Glomerular endothelial cell (primary cell): ENCODE measurements around the gene CELF5. TPM values are rescaled to one million over a fixed set of nuclear protein-coding genes. Genes with fewer than 3 reads are reported as not detected.

Experiments used
- DNase-seq: peaks from one replicate; pipeline ENCODE4 v3.0.0-alpha.2; 2011; ENCODE audit warnings: low read depth, low spot score; ENCODE audit errors: extremely low read depth
- total RNA-seq: library from RNA; depleted of rRNA; stranded (reverse); fragments of >200 nt; gene quantifications from 2 replicates; pipeline ENCODE4 v1.2.3, GENCODE V29; 2015

CELF5 gene
- total RNA-seq, 1 donor from 2014 or later, result 0.41 TPM

GRCh38 chr19:3236272-3236671 lies 11.8 kb downstream of the CELF5 start:
- DNase-seq, result no peak

DNA sequence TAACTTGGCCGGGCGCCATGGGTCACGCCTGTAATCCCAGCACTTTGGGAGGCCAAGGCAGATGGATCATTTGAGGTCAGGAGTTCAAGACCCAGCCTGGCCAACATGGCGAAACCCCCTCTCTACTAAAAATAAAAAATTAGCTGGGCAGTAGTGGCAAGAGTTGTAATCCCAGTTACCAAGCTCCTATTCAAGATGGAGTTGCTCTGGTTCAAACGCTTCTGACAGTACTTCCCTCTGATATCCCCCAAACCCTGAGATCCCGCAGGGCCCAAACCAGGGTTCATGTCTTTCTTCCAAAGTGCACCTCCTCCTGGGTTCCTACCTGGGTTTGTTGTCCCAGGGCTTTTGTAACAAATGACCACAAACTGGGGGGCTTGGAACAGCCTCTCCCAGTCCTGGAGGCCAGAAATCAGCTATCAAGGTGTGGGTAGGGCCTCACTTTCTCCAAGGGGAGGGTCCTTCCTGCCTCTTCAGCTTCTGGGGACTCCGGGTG lies 13.7 kb downstream of the CELF5 start:
- no peak for DNase-seq

GRCh38 chr19:3239367-3239766 lies 14.9 kb downstream of the CELF5 start:
- no peak for DNase-seq

DNA sequence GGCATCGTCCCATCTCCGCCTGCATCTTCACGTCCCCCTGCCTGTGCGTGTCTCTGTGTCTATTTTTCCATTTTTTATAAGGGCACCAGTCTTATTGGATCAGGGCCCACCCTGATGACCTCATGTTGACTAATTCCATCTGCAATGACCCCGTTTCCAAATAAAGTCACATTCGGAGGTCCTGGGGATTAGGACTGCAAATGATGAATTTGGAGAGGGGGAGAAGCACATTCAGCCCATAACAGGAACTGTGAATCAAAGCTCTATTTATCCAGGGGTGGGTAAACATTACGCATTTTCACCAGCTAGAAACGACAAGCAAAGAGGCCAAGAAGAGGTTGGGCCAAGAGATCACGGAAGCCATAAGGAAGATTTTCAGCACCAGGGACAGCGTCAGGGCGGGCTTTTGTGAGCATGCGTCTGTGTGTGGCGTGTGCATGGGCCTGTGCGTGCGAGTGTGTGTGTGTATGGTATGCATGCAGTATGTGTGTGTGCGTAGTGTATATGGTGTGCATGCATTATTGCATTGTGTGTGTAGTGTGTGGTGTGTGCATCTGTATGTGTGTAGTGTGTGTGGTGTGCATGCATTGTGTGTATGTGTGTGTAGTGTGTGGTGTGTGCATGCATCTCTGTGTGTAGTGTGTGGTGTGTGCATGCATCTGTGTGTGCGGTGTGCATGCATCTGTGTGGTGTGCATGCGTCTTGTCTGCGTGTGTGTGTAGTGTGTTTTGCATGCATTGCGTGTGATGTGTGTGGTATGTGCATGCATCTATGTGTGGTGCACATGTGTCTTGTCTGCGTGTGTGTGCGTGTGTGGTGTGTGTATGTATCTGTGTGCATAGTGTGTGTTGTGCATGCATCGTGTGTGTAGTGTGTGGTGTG lies 19.6 kb downstream of the CELF5 start:
- peak; percentile 12 for DNase-seq

GRCh38 chr19:3245050-3245449 lies 20.6 kb downstream of the CELF5 start:
- DNase-seq, result no peak

GRCh38 chr19:3248728-3249326 lies 24.4 kb downstream of the CELF5 start:
- DNase-seq, result no peak

- no peak for DNase-seq
These were observed 24.9 kb downstream of the CELF5 start for GRCh38 chr19:3249408-3249807.

- no peak for DNase-seq
These were observed 26.2 kb downstream of the CELF5 start for GRCh38 chr19:3250675-3251074.

DNA sequence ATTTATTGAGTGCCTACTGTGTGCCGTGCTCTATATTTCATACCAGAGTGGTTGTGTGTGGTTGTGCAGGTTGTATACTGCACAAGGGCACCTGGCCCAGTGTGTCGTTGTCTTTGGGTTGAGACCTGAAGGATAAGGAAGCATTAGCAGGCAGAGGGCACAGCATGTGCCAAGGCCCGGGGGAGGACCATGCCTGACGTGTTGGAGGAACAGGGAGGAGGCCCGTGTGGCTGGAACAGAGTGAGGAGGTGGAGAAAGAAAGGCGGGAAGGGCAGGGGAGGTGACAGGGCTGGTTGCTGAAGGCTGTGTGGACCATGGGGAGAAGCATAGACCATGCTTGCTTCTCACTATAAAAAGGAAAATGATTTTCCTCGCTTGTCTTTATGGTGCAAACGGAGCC lies 26.8 kb downstream of the CELF5 start:
- no peak for DNase-seq

DNA sequence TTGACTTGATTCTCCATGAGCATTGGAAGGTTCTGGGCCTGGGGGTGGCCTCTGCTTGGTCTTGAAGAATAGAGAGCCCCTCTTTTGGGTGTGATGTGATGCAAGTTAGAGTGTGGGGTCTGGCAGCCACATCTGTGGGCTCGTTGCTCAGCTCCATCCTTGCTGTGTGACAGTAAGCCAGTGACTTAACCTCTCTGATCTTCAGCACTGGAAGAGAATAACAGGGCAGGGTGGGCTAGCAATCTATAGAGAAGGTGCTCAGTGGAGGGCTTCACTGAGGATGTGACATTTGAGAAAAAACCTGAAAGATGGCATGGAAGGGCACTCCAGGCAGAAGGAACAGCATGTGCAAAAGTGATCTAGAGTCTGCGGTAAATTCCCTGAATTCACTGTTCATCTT lies 28.2 kb downstream of the CELF5 start:
- DNase-seq, result no peak

GRCh38 chr19:3253270-3253669 lies 28.8 kb downstream of the CELF5 start:
- DNase-seq, result no peak

DNA sequence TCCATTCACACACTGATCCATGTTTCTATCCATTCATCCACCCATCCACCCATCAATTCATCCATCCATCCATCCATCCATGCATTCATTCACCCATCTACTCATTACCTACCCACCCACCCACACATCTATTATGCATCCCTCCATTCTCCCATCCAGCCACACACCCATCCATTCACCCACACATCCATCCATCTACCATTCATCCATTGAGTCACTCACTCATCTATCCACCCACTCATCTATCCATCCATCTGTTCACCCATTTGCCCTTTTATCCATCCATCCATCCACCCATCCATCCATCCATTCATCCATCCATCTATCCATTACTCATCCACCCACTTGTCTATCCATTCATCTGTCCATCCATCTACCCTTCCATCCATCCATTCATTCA lies 30.1 kb downstream of the CELF5 start:
- no peak for DNase-seq

GRCh38 chr19:3257071-3257470 lies 32.6 kb downstream of the CELF5 start:
- DNase-seq, result no peak

- no peak for DNase-seq
These were observed 37.9 kb downstream of the CELF5 start for GRCh38 chr19:3262362-3262761.

GRCh38 chr19:3263866-3264265 lies 39.4 kb downstream of the CELF5 start:
- DNase-seq, result no peak

- no peak for DNase-seq
These were observed 41.0 kb downstream of the CELF5 start for GRCh38 chr19:3265432-3265831.

DNA sequence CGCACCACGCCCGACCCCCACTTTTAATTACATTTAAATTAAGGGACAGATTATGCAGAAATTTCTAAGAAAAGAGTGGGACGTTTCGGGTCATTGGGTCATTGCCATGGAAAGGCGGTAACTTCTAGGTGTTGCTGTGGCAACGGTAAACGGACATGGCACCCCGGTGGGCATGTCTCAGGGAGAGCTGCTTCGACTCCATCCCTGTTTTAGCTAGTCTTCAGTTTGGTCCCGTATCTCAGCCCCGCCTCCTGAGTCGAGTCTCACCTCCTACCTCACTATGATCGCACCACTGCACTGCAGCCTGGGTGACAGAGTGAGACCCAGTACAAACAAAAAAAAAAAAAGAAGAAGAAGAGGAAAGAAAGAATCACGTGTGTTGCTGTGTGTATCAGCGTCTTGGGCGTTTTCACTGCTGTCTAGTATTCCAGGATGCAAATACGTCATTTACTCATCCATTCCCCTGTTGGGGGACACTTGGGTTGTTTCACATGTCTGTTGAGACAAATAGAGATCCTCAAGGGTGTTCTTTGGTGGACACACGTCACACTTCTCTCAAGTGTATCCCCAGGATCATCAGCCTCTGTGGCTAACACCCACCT lies 41.7 kb downstream of the CELF5 start:
- no peak for DNase-seq

DNA sequence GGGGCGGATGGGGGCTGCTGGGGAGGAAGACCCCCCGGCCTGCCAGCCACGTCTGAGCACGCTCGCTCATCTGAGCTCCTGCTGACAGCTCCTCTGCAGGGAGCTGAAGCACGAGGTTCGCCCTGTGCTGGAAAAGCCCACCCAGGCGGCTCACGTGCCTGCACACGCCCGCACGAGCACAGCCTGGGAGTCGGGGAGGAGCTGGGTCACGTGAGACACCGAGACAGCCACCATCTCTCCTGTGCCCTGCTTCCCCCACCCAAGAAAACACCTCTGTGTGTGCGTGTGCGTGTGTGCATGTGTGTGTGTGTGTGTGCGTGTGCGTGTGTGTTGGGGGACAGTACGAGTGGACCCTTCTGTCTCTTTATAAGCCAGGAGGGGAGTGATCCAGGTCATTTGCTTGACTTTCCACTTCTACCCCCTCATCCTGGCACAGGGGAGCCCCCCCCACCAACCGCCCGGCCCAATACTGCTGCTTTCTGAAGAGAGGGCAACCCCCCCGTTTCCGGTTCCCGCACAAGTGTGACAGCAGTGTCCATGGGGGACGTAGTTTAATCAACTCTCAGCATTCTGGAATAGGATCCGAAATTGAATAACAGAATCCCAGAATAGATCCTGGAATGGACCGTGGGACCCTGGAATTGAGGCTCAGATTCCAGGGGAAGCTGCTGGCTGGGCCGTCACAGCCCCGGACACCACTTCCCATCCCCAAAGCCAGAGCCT lies 42.5 kb downstream of the CELF5 start:
- no peak for DNase-seq

DNA sequence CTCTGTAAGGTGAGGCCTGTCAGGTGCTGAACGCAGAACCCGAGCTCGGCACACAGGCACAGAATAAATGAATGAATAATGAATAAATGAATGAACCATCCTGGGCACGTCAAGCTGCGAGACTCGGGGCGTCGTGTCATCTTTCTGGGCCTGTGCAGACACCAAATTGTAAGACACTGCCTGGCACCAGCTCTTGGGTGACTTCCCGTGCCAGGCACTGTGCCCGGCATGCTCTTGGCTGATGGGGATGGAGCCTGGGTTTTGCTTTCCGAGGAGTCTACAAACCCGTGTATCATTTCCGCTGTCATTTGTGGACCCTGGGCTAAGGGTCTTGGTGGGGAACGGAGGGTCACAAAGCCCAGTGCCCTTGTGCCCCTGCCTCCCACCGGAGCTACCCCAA lies 43.9 kb downstream of the CELF5 start:
- no peak for DNase-seq

GRCh38 chr19:3268763-3269162 lies 44.3 kb downstream of the CELF5 start:
- no peak for DNase-seq
